Left cardiac atrium (tissue), 4 donors: ENCODE data around the gene COLEC12. TPM values are rescaled to one million over a fixed set of nuclear protein-coding genes. Genes with fewer than 3 reads are reported as not detected.
A peak's percentile ranks its signal among the peaks of the same experiment; 100 is the strongest.
"Not testable (repeated sequence)": the region's sequence is repeated elsewhere in the genome, so short reads cannot be mapped to it uniquely, and the experiment has no call there.

Source experiments
- ATAC-seq, 2 donors: fragments of 200-7000 bp; cut with Tn5 transposase; one replicate each; pipeline ENCODE4 v1.9.1; 2020; ENCODE audit warnings: mild to moderate bottlenecking in 2 of 2, moderate library complexity in 2 of 2
- DNase-seq: peaks from one replicate; pipeline ENCODE4 v3.0.0-alpha.2; 2020
- intact Hi-C, 2 donors: fragments of 100-400 bp; cut with DNase I; formaldehyde crosslinking; loops; one replicate each; pipeline versions ENCODE4 v1.14.1 to v1.15.1; 2022 to 2023
- total RNA-seq, 2 donors: library from RNA; stranded (reverse); fragmentation: NEBNext Ultra II Directional; extraction: Animal tissue kit (Norgen Biotek cat#: 25700); gene quantifications; one replicate each; pipeline ENCODE4 v1.2.1, GENCODE V29; 2021
- donor health status: DM: no; HTN: yes; CAD: no.
- donor health status: DM: no; HTN: yes; CAD: no; lungs with severe emphysema.
- donor health status: DM: yes; HTN: yes; CAD: no.
- donor health status: Dilated cardiomyopathy.

Gene COLEC12
- total RNA-seq, 2 donors from 2014 or later: 14.2 to 25.1 TPM

DNA sequence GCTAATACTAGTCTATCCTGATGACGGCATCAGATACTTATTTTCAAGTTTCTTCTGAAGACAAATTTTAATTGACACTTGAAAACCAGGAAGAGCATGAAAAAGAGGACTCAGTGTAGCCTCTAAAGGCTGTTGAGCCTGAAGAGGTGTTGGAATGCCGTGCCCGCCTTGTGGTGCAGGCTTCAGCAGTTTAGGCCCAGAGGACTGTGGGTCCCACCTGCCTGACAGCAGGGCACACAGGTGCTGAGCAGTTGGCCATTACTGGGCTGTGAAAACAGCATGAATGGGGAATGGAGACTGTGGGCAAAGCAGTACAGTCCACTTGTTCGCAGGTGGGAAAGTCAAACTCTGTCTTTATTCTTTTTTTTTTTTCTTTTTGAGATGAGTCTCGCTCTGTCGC, 182.9 kb downstream of the COLEC12 start:
- ATAC-seq (no peak), DNase-seq (no peak)
- intact Hi-C loops: no loop called here

DNA sequence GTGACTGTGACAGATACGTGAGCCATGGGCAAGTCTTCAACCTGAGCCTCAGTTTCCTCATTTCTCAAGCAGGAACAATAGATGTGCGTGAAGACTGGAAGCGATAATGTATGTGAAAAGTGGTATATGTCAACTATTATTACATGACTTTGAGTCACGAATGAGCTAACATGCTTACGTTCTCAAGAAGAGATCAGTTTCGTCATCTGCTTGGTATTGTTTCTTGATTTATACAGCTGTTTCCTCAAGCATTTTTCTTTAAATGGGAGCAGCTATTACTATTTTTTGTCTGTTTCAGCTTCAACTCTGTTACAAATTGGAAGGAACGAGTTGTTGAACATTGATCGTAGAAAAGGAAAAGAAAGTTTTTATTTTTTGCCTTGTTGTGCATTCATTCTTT, 184.1 kb downstream of the COLEC12 start:
- intact Hi-C loops: no loop called here
- DNase-seq: no peak
- no peak for ATAC-seq

DNA sequence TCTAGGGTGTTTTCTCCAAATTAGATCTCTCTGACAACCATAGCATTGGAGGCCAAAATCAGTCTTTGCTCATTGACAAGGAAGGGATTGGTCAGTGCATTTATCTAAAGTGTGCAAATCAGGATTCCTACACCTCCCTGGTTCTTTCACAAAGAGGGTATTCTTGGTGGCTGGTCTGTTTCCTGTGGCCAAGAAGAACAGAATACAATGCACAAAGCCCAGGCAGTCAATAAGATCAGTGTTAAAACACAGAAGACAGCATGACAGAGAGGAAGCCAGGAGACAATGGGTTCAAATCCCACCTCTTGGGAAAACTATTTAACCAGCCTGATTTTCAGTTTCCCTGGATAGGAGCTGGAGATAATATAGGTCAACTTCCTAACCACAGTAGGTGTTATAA, 186.6 kb downstream of the COLEC12 start:
- no peak for DNase-seq
- no peak for ATAC-seq
- intact Hi-C loops: no loop called here

DNA sequence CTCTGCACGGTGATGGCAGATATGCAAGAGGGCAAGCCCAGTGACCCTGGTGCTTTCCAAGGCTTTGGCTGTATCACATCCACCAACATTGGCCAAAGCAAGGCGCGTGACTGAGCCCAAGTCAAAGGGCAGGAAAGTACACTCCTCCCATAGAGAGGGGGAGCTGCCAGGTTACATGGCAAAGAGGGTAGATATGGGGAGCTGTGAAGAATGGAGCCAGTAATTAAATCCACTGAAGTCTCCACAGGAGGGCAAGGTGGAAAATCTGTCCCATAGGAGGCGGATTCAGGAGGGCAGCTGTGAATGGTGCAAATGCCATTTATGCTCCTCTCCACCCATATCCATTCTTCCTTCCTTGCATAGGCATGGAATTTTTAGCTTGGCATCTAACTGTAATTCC, 188.1 kb downstream of the COLEC12 start:
- intact Hi-C loops: no loop called here
- ATAC-seq (no peak), DNase-seq (no peak)

DNA sequence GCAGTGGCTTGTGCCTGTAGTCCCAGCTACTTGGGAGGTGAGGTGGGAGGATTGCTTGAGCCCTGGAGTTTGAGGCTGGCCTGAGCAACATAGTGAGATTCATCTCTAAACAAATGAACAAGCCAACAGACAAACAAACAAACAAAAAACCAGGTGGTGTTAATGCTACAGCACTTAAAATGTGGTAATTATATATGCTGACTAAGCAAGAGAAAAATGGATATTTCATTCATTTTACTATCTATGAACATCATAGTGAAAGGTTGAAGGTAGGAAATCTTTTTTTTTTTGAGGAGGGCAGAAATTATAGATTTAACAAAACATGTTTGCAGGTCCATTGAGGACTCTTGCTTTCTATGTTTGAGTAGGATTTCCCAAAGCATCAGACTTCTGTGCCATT, 190.5 kb downstream of the COLEC12 start:
- DNase-seq: no peak
- ATAC-seq: no peak
- intact Hi-C loops: no loop called here

DNA sequence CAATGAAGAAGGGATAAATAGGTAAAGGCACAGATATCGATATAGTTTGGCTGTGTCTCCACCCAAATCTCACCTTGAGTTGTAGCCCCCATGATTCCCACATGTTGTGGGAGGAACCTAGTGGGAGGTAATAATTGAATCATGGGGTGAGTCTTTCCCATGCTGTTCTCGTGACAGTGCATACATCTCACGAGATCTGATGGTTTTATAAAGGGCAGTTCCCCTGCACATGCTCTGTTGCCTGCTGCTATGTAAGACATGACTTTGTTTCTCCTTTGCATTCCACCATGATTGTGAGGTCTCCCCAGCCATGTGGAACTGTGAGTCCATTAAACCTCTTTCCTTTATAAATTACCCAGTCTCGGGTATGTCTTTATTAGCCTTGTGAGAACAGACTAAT, 192.4 kb downstream of the COLEC12 start:
- ATAC-seq: not testable (repeated sequence)

DNA sequence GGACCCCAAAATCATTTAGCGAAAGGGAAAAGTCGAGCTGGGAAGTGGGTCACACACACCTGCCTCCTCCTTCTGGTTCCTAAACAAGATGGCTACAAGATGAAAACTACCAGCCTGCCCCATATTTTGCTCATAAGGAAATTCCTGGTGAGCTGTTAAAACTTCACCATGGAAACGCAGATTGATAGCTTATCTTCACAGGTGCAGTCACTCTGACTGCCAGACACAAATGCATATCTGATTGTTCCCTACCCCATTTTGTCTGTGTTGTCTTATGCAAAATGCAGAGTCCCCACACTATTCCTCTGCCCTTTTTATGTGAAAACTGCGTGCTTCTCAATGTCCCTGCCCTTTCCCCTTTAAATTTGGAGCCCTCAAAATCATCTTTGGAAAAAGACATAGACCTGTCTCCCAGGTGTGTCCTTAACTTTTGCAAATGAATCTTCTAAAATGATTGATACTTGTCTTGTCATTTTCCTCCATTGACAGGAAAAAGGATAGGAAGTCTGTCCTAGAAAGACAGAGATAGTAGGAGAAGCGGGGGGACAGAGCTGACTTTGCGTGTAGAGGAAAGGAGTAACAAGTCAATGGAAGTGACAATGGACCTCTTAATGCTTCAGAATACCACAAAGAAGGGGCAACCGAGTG, 193.8 kb downstream of the COLEC12 start:
- intact Hi-C loops: no loop called here
- no peak for ATAC-seq
- no peak for DNase-seq

More for the DNA sequence above, 192.4 kb downstream of the COLEC12 start:
- DNase-seq, intact Hi-C loops: not testable (repeated sequence)

DNA sequence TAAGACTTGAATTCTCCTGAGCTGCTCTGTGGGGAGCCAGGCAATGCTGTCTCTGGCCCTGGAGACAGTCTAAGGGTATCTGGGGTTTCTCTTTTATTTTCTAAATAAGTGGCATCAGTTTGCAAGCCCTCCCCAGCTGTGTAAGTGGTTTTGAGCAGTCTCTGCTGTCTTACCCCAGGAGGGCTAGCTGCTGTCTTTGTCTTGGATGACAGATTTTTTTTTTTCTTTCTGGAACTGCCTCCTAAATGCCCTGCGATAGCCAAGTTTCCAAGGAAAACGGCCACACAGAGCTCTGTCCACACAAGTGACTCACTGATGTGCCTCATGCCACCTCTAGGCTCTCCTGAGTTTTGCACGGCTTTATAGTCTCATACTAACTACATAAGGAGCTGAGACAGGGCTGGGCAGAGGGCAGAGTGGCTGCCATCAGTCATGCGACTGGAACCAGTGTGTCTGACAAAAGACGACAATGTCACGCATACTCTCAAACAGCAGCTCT, 195.4 kb downstream of the COLEC12 start:
- ATAC-seq: peak; percentile 30 to 32
- intact Hi-C loops: no loop called here
- no peak for DNase-seq

DNA sequence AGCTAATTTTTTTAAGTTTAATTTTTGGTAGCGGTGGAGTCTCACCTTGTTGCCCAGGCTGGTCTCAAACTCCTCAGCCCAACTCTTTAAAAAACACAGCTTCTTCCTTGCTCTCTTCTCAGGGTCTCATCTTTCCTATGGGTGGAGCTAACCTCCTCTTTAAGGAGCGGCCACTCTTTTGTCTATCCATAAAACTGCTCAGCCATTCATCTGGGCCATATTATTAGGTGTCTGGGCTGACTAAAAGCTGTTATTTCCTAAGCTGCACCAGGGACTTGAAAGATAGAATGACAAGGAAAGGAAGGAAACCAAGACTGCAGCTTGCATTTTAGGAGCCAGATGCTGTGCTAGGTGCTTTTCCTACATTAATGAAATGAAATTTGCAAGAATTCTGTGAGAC, 196.9 kb downstream of the COLEC12 start:
- ATAC-seq (no peak), DNase-seq (no peak)
- intact Hi-C loops: no loop called here

DNA sequence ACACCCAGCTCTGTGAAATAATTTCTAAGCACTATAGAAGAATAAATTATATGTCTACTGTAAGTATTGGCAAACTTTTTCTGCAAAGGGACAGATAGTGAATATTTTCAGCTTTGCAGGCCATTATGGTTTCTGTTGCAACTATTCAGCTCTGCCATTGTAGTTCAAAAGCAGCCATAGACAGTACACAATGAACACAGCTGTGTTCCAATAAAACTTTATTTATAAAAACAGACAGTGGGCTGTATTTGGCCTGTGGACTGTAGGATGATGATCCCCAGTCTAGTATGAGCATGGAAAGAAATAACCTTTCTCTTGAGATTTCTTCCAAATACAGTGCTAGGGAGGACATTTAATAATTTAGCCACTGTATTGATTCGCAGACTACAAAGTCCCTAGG, 197.5 kb downstream of the COLEC12 start:
- no peak for DNase-seq
- intact Hi-C loops: no loop called here
- ATAC-seq: no peak

DNA sequence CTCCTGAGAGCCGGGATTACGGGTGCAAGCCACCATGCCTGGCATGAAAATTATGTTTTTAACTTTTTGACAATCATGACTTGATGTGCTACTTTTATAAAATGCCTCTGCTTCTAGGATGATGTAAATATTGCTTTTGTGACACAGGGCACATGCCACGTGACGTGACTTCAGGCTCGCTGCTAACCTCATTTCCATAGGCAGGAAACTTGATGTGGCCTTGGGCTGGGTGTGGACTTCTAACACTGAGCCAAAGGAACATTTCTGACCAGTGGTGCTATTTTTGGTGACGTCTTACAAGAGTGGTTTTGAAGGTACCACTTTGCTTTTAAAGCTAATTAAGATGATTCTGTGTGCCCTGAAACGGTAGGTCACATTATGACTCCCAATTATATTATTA, 198.4 kb downstream of the COLEC12 start:
- intact Hi-C loops: no loop called here
- ATAC-seq (no peak), DNase-seq (peak; percentile 35)

DNA sequence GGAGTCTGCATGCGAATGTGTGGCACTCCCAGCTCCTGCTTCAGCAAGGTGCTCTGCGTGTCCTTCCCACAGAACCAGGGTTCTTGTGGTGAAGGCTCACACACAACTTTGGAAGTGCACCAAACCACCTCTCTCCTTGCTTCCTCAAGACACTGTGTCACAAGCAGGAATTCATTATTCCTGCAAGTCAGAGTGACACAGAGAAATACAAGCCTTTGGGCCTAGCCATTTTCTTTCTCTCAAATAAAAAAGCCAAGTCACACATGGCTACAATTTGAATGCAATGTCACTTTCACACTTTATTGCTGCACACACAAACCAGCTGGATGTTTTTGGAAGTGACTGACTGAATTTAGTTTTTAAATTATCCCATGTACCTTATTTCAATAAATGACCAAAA, 202.6 kb downstream of the COLEC12 start:
- DNase-seq (no peak), ATAC-seq (no peak)
- intact Hi-C loops: no loop called here

DNA sequence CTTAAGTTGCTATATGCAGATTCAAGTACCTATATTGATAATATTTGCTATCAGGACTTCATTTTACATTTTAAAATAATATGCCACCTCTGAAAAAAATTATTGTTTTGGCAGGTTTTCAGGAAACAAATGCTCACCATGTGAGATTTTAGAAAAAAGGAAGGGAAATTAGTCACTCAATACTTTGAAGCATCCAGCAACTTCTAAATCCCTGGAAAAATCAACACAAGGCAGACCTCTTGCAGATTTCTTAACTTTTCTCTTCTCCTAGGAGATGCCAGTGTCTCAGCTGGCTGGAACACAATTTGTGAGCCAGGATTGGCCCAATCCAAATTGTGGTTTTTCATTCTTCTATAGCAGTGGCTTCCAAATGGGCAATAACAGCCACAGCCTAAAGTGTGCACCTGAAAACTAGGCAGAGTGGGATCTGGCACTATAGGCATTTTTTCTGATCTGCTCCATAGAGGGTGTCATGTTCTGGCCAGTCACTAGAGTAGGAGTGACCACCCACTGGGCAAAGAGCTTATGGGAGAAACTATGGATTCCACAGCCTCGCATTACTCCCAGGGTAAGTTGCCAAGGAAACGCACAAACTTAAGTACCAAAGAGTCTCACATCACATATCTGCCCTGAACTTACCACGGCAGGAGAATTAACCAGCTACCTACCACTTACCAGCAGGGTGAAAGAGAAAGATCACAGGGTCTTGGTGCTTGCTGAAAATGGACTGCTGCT, 204.6 kb downstream of the COLEC12 start:
- ATAC-seq: peak in 1 of 2 donors; percentile 30
- no peak for DNase-seq
- intact Hi-C loops: no loop called here

DNA sequence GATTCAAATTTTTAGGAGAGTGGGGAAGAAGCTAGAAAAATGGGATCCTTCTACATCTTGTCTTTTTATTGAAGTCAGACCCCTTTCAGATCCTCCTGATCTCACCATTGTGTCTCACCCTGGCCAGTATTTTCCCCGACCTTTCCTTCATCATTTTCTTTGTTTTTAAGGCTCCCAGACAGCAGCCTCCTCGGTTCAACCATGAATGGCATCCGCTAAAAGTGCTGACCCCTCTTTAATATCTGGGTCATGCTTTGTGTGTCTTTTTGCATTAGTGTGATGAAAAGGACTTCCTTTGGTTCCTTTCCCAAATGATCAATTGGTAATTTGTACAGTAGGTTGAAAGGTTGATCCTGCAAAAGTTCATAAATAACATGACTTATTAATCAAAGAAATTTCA, 205.9 kb downstream of the COLEC12 start:
- DNase-seq (no peak), ATAC-seq (no peak)
- intact Hi-C loops: no loop called here

DNA sequence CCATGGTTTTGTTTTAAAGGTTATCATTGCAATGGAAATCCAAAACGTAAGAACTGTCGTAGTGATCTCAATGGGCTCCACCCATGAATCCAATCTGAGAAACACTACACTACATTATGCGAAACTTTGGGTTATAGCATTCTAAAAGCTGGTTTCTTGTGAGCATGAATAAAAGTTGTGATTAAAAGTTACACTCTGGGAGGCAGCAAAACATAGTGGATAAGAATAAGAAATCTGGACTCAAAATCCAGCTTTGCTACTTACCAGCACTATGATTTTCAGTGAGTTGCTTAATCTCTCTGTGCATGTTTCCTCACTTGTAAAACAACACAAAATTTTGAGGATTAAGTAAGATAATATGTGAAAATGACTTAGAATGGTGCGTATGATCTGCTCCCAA, 207.0 kb downstream of the COLEC12 start:
- intact Hi-C loops: no loop called here
- ATAC-seq: peak in 1 of 2 donors; percentile 35
- DNase-seq: no peak

DNA sequence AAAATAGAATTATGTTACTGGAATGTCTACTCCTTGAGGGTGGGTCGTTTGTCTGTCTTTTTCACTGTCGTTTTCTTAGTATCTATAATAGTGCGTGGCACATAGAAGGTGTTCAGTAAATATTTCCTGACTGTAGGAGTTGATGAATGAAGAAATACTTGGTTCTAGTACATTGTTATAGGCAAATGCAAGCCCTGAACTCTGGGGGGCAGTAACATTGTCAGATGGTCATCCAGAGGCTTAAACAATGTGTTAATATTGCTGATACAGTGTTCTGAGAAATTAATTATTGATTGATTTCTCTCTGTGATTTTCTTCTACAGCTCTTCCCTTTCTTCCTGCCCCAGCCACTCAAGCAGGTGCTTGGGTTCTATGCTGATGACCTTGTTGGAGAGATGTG, 208.2 kb downstream of the COLEC12 start:
- intact Hi-C loops: no loop called here
- ATAC-seq: no peak
- DNase-seq: no peak

DNA sequence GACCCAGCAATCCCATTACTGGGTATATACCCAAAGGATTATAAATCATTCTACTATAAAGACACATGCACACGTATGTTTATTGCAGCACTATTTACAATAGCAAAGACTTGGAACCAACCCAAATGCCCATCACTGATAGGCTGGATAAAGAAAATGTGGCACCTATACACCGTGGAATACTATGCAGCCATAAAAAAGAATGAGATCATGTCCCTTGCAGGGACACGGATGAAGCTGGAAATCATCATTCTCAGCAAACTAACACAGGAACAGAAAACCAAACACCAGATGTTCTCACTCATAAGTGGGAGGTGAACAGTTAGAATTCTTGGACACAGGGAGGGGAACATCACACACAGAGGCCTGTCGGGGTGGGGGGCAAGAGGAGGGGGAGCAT, 210.5 kb downstream of the COLEC12 start:
- intact Hi-C loops: loop anchor here in 1 of 2 donors (5.0 kb wide), 1 partner anchor 327 kb away; no protein-coding TSS in a partner anchor
- not testable (repeated sequence) for DNase-seq, ATAC-seq

DNA sequence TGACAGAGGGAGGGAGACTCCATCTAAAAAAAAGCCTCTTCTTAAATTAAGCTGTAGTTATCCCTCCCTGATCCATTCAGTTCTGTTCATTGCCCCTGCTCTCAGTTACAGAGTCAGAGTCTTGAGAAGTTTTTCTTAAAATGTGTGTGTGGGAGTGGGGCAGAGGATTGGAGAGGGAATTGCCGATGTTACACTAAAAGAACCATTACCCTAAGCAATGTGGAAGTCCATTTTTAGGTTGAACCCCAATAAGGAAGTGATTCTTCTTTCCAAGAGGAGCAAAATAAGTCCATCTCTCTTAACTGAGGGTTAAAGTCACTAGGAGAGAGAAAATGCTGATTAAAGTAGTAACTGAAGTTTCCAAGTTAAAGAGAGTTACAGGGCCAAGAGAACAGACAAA, 211.5 kb downstream of the COLEC12 start:
- intact Hi-C loops: loop anchor here in 1 of 2 donors (5.0 kb wide), 1 partner anchor 328 kb away; no protein-coding TSS in a partner anchor
- ATAC-seq: no peak
- no peak for DNase-seq

DNA sequence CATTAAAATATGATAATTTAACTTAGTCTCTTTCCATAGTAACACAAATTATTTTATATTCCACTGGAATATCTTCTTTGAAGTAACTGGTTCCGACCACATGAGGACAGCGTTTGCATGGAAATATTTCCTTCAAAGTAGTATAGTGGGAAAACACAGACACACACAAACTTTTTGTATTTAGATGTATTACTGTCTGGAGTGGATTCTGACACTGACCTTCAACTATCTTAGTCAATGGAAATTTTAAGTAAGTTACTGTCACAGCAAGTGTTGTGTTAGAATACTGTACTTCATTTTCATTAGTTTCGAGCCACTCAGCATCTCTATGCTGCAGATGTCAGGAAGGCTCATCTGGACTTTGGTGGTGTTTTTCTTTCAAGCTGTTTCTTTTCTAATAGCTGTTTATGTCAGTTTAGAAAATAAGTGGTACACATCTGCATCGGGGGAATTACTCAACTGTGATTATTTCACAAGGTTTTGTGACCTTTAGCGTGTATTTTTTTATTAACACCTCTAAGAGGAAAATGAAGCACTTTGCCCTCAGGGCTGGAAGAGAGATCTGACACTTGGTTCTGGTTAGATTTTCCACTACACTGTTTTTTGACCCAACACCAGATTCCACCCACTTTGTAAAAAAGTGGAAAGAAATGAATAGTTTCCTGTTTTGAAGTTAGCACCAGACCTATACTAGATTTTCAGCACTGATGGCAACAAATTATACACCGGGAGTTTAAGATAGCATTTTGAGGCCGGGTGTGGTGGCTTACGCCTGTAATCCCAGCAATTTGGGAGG, 213.8 kb downstream of the COLEC12 start:
- DNase-seq (no peak), ATAC-seq (peak; percentile 44)
- intact Hi-C loops: loop anchor here (1.0 to 5.0 kb wide), 2 partner anchors 330 to 331 kb away; no protein-coding TSS in a partner anchor

DNA sequence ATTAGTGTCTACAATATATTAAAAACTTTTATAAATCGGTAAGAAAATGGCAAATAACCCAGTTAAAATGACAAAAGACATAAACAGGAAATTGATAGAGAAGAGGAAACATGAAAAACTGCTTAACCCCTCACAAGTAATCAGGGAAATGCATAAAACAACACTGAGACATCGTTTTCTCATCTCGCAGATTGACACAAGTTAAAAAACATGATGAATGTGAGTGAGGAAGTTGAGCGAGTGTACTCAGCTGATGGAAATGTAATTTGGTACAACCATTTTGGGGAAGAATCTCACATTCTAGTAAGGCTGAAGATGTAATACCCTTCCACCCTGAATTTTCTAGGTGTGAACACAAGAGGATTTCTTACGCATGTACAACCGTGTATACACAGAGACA, 214.7 kb downstream of the COLEC12 start:
- no peak for DNase-seq
- intact Hi-C loops: loop anchor here (1.0 to 5.0 kb wide), 2 partner anchors 330 to 331 kb away; no protein-coding TSS in a partner anchor
- no peak for ATAC-seq
